HG02610 (cell line): ENCODE data around the gene APMAP.

Source experiments
- ATAC-seq: cut with Tn5 transposase; IDR thresholded peaks from one replicate; pipeline ENCODE4 v1.9.1; 2021; ENCODE audit warnings: mild to moderate bottlenecking, moderate library complexity; ENCODE audit not compliant: unreplicated experiment

APMAP gene

DNA sequence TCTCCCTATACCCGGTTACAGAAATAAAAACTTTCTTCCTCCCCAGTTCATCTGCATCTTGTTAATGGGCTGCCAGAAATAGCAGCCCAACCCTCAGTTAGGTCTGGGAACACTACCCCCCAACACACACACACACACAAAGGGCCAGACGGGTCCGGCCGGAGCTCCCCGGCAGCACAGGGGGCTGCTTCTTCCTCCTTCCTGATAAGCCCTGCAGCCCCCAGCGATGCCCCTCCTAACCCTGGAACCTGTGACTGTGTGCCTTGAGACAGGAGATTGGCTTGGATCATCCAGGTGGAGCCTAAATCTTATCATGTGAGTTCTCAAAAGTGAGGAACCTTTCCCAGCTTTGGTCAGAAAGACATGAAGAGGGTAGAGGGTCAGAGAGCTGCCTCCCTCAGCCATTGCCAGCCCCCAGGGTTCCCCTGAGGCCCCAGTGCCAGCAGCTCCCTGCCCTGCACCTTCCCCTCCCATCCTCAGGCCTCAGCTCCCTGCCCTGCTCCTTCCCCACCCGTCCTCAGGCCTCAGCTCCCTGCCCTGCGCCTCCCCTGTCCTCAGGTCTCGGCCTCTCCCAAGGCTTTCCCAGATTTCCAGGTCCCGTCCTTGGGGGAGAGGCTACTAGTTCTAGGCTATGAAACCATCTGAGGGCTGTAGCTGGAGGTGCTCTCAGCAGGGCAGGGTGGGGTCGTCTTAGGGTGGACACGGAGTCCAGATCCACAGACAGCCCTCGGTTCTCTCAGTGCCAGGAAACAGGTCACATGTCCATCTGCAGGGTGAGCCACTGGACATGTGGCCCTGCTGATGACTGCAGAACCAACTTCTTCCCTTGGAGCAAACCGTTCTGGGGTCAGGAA, 77.9 kb downstream of the APMAP start:
- no peak for ATAC-seq

DNA sequence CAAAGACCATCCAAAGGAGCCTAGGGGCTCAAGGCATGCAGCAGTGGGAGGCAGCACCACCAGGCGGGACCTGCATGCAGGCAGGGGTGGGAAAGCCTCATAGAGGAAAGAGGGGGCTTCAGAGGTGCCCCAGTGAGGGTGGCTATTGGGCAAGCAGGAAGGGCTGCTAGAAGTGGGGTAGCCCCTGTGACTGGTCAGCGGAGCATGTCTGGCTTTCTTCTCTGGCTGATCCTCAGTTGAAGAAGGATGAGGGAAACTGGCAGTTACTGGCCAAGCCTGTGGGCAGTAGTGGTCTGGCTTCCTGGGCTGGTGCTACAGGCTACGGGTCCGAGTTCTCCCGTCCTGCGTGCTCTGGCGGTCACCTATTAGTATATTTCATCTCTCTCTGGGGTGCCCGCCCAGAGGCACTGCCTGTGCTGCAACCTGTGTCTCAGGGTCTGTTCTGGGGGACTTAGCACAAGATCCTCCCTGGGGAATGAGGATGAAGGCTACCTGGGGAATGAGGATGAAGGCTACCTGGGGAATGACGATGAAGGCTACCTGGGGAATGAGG, 79.4 kb downstream of the APMAP start:
- no peak for ATAC-seq
